Activated CD4-positive, alpha-beta T cell treated with anti-CD3 and anti-CD28 coated beads, Interleukin-2, amount 50 U/mL, for 24 hours (primary cell): ENCODE results near the gene MTMR12.

ENCODE experiments used
- DNase-seq, 2 donors: peaks; one replicate each; pipeline ENCODE4 v3.0.0-alpha.2; 2020; ENCODE audit warnings: low read depth in 1 of 2, low spot score in 1 of 2

Gene MTMR12

DNA sequence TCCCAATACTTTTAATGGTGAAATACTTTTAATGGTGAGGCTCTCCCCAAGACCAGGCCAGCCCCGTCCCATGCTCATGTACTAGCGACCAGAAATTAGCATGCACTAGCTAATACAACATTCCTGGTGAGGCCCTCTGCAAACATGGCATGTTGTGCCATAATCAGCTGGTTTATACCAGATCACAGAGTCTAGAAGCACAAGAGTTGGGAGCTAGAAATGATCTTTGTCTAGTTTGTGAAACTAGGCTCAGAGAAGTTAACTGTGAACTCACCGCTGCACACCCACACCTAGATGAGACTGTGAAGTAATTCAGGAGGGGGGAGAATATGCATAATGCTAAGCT, 37.4 kb downstream of the MTMR12 start:
- no peak for DNase-seq

DNA sequence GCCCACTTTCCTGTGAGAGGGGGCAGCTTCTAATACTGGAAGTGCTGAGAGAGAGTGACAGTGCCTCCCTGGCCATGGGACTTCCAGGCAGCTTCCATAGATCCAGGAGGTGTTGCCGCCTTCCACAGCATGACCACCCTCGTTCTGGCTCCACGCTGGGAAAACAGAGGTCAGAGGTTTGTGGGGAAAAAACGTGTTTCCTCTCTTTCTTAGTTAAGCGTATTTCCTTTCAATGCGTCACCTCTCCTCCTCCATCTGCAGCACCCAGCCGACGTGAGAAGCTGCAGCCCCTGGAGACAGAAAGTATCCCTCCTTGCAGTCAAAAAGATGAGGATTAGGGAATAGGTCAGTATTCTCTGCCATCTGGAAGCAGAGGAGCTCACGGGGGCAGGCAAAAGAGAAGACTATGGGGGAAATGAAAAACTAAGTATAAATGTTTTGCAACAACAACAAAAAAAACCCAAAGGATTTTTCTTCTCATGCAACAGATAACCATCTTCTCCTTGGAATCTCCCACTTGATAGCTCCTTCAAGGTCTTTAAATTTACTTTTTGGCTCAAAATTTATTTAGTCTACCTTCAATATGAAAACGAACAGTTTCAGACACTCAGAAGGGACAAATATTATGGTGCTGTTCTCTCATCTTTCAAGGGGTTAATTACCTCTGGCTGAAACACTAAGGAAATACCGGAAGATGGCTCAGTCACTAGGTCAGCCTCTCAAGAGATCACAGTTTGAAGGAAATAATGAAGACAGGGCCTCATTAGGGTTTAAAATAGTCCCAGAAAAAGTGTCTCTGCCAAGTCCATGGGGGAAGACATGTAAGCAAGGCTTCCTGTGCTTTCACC, 38.0 kb downstream of the MTMR12 start:
- no peak for DNase-seq

DNA sequence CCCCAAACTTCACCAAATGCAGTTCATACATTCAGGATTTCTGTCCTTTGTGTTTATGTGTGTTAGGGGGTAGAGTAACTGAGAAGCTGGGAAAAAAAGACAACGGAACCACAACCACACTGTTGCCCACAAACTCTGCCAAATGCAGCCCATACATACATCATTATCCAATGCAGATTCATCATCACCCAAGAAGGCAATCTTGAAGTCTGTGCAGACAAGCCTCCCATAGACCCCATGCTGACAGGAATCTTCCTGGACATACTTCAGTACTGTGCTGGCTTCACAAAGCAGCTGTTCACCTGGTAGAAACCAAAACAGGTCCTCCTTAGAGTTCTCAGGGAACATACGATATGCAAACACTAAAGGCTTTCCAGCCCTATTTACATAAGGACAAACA, 38.9 kb downstream of the MTMR12 start:
- no peak for DNase-seq

DNA sequence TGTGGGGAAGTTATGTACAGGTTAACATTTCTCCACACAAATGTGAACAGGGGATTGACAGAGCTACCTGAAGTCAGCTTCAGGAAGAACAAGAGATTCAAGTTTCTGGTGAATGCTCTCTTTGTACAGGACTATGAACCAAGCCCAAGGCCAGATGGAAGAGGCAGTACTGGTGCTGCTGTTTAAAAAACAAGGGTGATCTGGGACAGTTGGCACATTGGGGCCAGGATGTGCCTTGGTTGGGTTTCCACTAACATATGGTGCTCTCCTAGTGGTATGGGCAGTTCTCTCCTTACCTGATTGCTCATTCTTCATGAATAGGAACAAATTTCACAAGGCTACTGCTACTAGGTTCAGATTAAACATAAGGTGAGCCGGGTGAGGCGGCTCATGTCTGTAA, 40.0 kb downstream of the MTMR12 start:
- DNase-seq, result no peak

DNA sequence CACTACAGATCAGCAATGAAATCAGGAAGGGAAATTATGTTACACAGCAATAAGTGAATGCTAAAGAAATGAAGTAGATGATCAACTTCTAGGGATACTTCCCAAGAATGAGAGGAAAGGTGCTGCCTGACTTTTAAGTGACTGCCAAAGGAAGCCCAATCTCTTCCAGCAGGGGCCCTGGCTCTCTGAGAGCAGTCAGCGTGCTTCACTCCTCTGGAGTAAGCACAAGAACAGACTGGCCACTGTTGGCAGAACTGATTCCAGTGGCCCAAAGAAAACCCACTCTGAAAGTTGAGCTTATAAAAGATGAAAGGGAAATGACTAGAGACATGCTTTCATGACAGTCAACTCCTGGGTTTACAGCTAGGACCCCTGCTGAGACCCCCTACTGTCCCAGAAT, 41.8 kb downstream of the MTMR12 start:
- DNase-seq, result no peak

DNA sequence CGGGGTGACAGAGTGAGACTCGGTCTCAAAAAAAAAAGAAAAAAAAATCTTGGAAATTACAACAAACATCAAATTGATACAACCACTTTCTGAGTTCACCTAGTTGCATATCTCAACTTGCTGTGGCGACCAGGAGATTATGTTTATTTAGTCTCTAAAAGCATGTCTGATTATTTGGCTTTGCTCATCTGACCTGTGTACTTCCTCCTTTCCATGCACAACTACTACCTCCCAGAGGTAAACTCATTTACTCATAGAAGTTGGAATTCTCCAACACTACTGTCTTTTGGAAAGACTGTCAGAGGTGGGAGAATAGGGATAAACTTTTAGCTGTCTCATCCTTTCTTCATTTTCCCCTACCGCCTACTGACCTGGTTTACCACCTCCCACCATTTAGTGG, 42.6 kb downstream of the MTMR12 start:
- no peak for DNase-seq

DNA sequence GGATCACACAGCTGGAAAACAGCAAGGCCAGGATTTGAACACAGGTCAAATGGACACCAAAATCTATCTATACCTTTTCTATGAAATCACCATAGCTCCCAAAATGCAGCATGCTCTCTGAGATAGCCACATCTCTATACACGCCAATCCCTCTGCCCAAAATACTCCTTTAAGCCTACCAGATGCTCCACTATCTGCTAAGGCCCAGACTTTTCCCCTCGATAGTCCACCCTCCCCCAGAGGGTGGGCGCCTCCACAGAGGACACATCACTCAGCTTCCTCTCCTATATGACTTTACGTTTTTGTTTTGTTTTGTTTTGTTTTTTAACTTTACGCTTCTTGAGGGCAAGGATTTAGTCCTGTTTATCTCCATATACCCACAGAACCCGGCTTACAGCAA, 46.8 kb downstream of the MTMR12 start:
- no peak for DNase-seq

DNA sequence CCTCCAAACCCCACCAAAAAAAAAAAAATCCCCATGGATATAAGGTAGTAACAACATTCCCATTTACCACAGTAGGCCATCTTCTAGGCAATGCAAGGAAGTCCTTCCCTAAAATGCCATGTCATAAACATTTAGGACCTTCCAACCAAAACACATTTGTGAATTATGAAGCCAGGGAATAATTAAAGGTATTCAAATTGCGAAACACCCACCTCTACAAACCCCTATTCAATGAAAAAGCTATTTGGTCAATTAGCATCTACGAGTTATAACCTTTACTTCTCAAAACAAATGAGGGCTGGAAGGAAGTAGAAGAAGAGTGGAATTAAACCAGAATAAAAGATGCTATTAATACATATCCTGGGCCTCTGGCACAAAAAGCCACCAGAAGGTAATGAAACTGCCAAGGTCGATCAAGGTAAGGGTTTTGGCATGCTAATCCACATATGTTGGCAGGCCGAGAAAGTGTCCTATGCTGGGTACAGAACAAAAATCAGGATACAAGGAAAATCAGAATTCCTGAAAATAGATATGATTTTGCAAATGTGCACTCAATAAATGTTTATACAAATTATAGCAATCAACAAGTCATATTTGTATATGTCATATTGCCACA, 47.7 kb downstream of the MTMR12 start:
- no peak for DNase-seq

DNA sequence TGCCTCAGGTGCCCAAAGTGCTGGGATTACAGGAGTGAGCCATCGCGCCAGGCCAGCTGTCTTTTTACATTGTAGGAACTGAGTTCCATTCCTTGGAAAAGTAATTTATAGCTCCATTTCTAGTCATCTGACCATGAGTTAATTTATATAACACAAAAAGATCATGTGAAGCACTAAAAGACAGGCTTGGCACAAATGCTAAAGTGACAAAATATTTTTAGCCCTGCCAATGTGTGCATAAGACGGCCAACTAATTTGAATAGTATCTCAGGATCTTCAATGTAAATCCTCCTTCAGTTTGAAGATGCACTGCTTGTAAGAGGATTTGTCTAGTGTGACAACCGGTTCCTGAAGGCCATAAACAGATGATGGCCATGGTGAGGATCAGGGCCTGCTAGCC, 49.1 kb downstream of the MTMR12 start:
- no peak for DNase-seq

DNA sequence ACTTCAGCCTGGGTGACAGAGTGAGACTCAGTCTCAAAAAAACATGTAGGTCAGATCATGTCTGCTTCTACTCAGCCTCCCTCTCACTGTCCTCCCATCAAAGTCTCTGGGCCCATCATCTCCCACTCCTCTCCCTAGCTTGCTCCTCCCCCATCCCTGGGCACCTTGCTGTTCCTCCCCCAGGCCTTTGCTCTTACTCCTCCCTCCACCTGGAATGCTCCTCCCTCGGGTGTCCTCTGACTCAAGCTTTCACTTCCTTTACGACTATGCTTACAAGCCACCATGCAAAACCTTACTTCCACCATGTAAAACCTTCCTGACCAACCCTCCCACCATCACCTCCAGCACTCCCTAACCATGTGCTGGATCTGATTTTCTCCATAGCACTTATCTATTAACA, 51.5 kb downstream of the MTMR12 start:
- no peak for DNase-seq

DNA sequence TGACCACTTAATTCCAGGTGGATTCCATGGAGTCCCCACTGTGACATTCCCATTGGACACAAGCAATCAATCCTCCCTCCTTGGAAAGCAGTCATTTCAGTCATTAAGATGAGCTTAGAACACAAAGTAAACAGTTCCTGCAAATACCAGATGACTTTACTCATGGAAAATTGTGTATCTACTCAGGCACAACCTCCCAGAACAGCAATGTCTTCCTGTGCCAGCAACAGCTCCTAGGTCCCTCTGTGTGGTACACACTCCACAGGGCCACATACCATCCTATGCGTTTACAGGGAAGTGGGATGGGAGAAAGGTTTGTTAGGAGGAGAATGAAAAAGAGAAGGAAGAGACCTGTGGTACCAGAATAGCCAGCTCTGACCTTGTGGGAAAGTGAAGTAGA, 53.7 kb downstream of the MTMR12 start:
- no peak for DNase-seq

DNA sequence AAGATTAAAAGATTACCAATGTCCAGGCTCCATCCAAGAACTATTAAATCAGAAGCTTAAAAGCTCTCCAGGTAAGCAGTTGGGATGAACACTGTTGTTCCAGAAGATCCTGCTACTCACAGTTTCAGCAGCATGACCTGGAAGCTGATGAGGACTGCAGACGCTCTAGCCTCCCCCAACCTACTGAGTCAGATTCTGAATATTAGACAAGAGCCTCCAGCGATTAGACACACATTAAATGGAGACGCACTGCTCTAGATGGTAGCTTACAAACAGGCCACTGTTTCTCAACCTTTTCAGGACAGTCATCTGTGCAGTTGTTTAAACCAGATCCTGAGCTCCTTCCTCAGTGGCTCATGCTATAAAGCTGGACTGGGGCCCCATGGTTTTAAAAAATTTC, 54.3 kb downstream of the MTMR12 start:
- DNase-seq, result no peak

DNA sequence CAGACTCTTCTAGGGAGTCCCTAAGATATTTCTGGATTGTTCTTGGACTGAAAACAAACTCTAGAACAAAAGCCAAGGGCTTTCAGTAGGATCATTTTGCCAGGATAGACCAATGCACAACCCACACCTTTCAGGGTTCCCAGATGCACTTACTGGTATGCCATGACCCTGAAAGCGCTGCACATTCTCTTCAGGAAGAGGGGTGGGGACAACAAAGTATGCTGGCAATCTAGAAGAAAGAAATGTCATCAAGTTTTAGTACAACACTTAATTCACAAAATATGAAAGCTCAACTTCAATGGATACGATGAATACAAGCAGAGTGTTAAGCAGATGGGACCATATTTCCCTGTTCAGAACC, 57.2 kb downstream of the MTMR12 start:
- no peak for DNase-seq

DNA sequence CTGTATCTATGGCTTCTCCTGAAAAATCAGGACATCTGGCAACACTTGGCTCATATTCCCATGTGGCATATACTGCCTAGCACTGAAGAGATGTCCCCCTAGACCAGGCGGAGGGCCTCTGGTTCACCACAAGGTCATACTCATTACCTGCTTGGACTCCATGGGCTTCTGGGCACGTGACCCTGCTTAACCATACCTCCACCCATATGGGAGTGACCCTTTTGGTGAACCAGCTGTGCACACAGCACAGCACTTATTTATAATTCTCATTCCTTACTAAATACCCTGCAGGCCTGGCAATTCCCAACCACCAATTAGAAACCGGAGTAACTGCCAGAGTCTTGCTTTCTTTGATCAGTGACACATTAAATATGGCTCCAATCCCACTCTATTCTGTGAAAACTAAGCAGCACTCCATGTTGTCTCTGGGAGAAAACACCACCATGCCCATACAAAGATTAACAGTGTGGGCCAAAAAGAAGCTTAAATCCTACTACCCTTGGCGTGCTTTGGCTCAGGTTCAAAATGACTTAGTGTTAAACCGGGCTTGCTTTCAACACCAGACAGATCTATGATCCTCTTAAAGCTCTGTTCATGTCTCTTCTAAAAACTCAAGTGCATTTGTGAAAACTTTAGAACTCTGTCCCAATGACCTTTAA, 57.7 kb downstream of the MTMR12 start:
- DNase-seq, result no peak

DNA sequence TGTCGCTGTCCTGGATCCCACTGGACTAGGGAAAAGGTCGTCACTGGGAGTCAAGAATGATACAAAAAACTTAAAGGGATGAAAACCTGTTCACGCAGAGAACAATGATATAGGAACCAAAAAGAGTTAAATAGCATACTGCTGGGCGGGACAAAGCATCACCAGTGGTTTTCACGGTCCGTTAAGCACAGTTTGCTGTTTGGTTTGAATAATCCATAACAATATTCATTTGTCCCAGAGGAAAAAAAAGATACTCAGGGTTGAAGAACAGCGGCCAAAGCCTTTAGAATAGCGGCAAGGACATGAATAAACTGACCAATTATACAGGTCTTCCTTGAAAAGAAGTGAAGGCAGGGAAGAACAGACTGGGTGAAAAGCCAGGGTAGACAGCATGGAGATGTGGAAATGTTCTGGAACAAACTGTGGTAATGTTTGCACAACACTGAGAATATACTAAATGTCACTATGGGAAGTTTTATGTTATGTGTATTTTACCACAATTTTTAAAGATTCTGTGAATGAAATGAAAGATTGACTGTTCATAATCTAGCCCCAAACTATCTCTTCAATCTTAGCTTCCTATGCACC, 60.8 kb downstream of the MTMR12 start:
- DNase-seq, result no peak

DNA sequence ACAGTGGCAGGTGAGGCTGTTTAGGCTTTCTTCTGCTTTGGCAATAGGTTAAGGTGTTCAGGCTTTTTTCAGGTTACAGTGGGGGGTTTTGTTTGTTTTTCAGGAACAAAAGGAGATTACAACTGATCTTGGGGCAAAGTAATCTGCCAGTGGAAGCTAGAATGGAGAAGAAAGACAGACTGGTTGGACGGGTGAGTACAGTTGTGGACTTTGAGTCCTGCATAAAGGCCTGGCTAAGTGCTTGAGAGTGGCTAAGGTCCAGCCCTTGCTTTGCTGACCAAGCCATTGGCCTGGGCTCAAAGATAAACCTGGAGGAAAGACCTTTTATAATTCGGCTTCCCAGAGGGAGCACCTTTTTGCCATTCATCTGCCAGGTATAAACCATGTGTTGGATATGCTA, 63.1 kb downstream of the MTMR12 start:
- DNase-seq, result no peak

DNA sequence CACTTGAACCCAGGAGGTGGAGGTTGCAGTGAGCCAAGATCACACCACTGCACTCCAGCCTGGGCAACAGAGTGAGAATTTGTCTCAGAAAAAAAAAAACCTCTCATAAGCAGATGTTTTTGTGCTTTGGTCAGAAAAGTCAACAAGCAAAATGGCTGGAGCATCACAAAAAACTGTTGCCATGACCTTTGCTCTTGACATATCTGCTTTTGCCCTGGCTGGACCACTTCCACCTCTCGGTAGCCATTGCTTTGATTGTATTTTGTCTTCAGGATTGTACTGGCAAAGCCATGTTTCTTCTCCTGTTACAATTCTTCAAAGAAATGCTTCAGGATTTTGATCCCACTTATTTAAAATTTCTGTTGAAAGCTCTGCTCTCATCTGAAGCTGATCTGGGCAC, 67.0 kb downstream of the MTMR12 start:
- DNase-seq, result no peak

DNA sequence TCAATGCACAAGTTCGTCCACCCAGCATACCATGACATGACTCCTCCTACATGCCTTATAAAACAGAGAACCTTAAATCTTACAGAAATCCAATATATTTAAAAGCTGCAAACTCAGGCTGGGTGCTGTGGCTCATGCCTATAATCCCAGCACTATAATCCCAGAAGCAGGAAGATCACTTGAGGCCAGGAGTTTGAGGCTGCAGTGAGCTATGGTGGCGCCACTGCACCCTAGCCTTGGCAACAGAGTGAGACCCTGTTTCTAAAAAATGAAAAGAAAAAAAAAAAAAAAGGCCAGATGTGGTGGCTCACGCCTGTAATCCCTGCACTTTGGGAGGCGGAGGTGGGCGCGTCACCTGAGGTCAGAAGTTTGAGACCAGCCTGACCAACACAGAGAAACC, 68.7 kb downstream of the MTMR12 start:
- no peak for DNase-seq

DNA sequence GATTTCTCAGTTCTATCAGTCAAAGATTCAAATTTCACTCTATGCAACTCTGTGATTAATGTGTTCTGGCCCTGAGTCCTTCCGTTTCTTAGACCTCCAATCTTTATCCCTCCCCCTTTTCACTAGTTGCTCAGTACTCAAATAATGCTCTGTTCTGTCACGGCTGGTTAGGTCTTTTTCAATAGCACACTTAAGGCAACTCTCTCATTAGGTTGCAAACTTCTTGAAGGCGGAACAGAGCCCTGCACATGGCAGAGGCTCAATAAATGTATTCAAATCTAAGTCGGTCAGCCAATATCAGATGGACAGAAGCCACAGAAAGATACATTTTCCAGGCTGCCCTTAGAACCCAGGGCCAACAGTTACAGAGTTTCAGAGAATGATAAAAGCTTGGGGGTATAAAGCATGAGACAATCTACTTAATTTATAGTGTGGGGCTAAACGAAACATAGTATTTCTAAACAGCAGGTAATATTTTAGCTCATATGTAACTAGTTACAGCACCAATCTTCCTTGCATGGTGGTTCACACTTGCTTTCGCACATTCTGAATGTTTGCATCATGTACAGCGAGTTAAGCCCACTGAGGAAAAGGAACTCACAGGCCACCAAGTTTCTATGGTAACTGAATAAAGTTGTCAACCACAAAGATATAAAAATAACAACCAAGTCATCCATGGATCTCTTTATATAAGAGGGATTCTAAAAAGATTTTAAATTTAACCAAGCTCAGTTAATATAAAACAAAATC, 71.5 kb downstream of the MTMR12 start:
- no peak for DNase-seq

DNA sequence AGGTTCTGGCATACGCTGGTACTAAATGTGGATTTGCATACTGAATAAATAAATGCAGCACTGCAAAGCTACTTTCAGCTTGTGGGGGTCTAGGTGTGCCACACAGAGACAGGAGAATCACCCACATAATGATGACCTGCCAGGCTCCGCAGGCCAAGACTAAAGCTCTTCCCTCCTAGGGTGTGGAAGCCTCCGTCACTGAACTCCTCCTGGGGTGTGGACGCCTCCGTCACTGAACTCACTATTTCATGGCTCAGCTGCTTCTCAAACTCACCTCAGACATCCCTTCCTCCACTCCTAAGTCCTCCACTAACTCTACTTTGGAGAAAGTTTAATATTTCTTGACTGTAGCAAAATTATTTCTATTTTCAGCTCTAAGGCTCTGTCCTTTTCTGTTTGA, 73.4 kb downstream of the MTMR12 start:
- no peak for DNase-seq

DNA sequence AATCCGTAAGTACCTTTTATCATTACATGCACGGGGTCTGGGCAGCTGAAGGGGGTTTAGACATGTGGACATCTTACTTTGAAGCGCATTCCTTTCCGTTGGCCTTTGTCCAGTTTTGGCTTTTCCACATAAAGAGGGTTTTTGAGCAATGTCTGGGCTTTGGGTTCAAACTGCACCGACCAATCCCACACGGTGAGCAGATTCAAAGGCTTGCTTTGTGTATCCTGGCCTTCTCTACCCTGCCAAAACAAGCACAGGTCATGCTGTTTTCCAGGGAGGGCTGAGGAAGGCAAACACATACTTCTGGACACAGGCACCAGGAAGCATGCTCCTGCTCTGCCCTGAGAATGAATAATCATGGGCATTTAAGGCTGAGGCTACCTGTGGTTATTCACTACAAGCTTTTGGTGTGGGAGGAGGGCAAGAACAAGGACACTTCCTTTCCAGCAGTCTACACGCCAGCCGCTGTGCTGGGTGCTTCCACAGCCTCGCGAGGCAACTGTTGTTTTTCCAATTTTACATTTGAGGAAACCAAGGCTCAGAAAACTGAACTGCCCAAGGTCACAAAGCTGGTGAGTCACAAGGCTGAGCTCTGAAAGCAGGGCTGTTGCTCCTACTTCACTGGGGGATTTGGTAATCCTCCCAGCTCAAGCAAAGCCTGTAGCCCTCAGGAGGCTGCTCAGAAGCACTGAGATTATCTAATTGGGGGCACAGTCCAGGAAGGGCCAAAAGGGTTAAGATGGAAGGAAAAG, 78.9 kb downstream of the MTMR12 start:
- no peak for DNase-seq
